ACHN (cell line): ENCODE results near the gene KHSRP.
"Not testable (repeated sequence)": the region's sequence is repeated elsewhere in the genome, so short reads cannot be mapped to it uniquely, and the experiment has no call there.

Source experiments
- DNase-seq: peaks from one replicate; pipeline ENCODE4 v3.0.0-alpha.2; 2015
- in situ Hi-C: cut with HindIII; loops from 2 replicates; pipeline ENCODE4 v1.10.0; 2017; ENCODE audit warnings: low sequenced_read_pairs, low pct_ligation_motif_present, low pct_unique_long_range_greater_than_20kb

KHSRP gene

GRCh38 chr19:6452899-6453298 is 28.3 kb upstream of the KHSRP start:
- in situ Hi-C loops, result no loop called here
- no peak for DNase-seq

GRCh38 chr19:6452223-6452614 is 27.6 kb upstream of the KHSRP start:
- DNase-seq, result no peak
- in situ Hi-C loops, result no loop called here

GRCh38 chr19:6451583-6452222 is 27.1 kb upstream of the KHSRP start:
- DNase-seq, result no peak
- in situ Hi-C loops, result no loop called here

GRCh38 chr19:6450166-6450565 is 25.6 kb upstream of the KHSRP start:
- in situ Hi-C loops, result no loop called here
- DNase-seq, result no peak

GRCh38 chr19:6448045-6448444 is 23.4 kb upstream of the KHSRP start:
- no peak for DNase-seq
- in situ Hi-C loops, result no loop called here

- in situ Hi-C loops, result no loop called here
- no peak for DNase-seq
Observed at GRCh38 chr19:6446452-6446851, 21.8 kb upstream of the KHSRP start.

GRCh38 chr19:6443986-6444385 is 19.4 kb upstream of the KHSRP start:
- DNase-seq, result no peak
- in situ Hi-C loops, result no loop called here

GRCh38 chr19:6442087-6442688 is 17.6 kb upstream of the KHSRP start:
- in situ Hi-C loops, result no loop called here
- no peak for DNase-seq

- no peak for DNase-seq
Observed at GRCh38 chr19:6440905-6441304, 16.3 kb upstream of the KHSRP start.

GRCh38 chr19:6439743-6440142 is 15.1 kb upstream of the KHSRP start:
- in situ Hi-C loops, result no loop called here
- no peak for DNase-seq

More at GRCh38 chr19:6440905-6441304, 16.3 kb upstream of the KHSRP start:
- in situ Hi-C loops, result no loop called here

GRCh38 chr19:6433663-6434062 is 9.1 kb upstream of the KHSRP start, which contains the start of gene SLC25A41:
Gene SLC25A41, minus strand, starts transcription at chr19:6433763. Its CDS starts 70 bp downstream, at chr19:6433693.
- no peak for DNase-seq
- in situ Hi-C loops, result no loop called here

- DNase-seq, result no peak
- in situ Hi-C loops, result no loop called here
Observed at GRCh38 chr19:6433165-6433564, 8.6 kb upstream of the KHSRP start.

- in situ Hi-C loops, result no loop called here
Observed at GRCh38 chr19:6431891-6432290, 7.3 kb upstream of the KHSRP start.

GRCh38 chr19:6429419-6430221 is 5.0 kb upstream of the KHSRP start:
- in situ Hi-C loops, result no loop called here

More at GRCh38 chr19:6431891-6432290, 7.3 kb upstream of the KHSRP start:
- no peak for DNase-seq

GRCh38 chr19:6428692-6429418 is 4.2 kb upstream of the KHSRP start:
- DNase-seq, in situ Hi-C loops: not testable (repeated sequence)

More at GRCh38 chr19:6429419-6430221, 5.0 kb upstream of the KHSRP start:
- no peak for DNase-seq

GRCh38 chr19:6427131-6427530 is 2.5 kb upstream of the KHSRP start:
- DNase-seq, result no peak
- in situ Hi-C loops, result no loop called here

- in situ Hi-C loops, result no loop called here
Observed at GRCh38 chr19:6425732-6426620, 1.4 kb upstream of the KHSRP start.

More at GRCh38 chr19:6425732-6426620, 1.4 kb upstream of the KHSRP start:
- no peak for DNase-seq
